HG02571 (cell line): ENCODE results near the gene URGCP.

Experiments used
- ATAC-seq: cut with Tn5 transposase; IDR thresholded peaks from one replicate; pipeline ENCODE4 v1.9.1; 2021; ENCODE audit warnings: mild to moderate bottlenecking, moderate library complexity; ENCODE audit not compliant: unreplicated experiment

URGCP gene

GRCh38 chr7:43876241-43876640 is 30.2 kb downstream of the URGCP start:
- ATAC-seq: no peak

- ATAC-seq: no peak
These were observed 33.1 kb downstream of the URGCP start for GRCh38 chr7:43873300-43873699.

GRCh38 chr7:43872406-43873110 is 33.8 kb downstream of the URGCP start:
- no peak for ATAC-seq

GRCh38 chr7:43871064-43871463 is 35.3 kb downstream of the URGCP start:
- no peak for ATAC-seq

- no peak for ATAC-seq
These were observed 36.1 kb downstream of the URGCP start for GRCh38 chr7:43870316-43870715.

GRCh38 chr7:43869867-43870240 is 36.5 kb downstream of the URGCP start:
- peak; percentile 4 for ATAC-seq

- peak; percentile 94 for ATAC-seq
These were observed 37.2 kb downstream of the URGCP start, which contains the start of gene MRPS24 for GRCh38 chr7:43869006-43869866. MRPS24 (minus strand) TSS chr7:43869517; CDS start chr7:43869495, 22 bp downstream.

- no peak for ATAC-seq
These were observed 37.8 kb downstream of the URGCP start for GRCh38 chr7:43868681-43869005.

GRCh38 chr7:43868181-43868580 is 38.2 kb downstream of the URGCP start:
- ATAC-seq: no peak

GRCh38 chr7:43865277-43865676 is 41.1 kb downstream of the URGCP start:
- no peak for ATAC-seq

- ATAC-seq: no peak
These were observed 42.3 kb downstream of the URGCP start for GRCh38 chr7:43864126-43864525.

GRCh38 chr7:43856996-43857395 is 49.4 kb downstream of the URGCP start:
- no peak for ATAC-seq

GRCh38 chr7:43856316-43856715 is 50.1 kb downstream of the URGCP start:
- ATAC-seq: no peak

GRCh38 chr7:43855176-43855575 is 51.2 kb downstream of the URGCP start:
- ATAC-seq: no peak

- no peak for ATAC-seq
These were observed 54.6 kb downstream of the URGCP start for GRCh38 chr7:43851805-43852204.

GRCh38 chr7:43850348-43851116 is 55.9 kb downstream of the URGCP start:
- ATAC-seq: no peak

- no peak for ATAC-seq
These were observed 57.3 kb downstream of the URGCP start for GRCh38 chr7:43849047-43849446.

GRCh38 chr7:43847496-43847895 is 58.9 kb downstream of the URGCP start:
- ATAC-seq: no peak

- no peak for ATAC-seq
These were observed 61.7 kb downstream of the URGCP start for GRCh38 chr7:43844662-43845061.

- no peak for ATAC-seq
These were observed 62.1 kb downstream of the URGCP start for GRCh38 chr7:43844257-43844656.

GRCh38 chr7:43843296-43843695 is 63.1 kb downstream of the URGCP start:
- ATAC-seq: no peak
